ENCODE data around the gene PLXNA2. TPM values are rescaled to one million over a fixed set of nuclear protein-coding genes. Genes with fewer than 3 reads are reported as not detected.

The PLXNA2 gene
- total and polyA plus RNA-seq, 2 donors (not counting 1 experiment from before 2014, with no cell fraction given): 0.31 to 1.2 TPM

DNA sequence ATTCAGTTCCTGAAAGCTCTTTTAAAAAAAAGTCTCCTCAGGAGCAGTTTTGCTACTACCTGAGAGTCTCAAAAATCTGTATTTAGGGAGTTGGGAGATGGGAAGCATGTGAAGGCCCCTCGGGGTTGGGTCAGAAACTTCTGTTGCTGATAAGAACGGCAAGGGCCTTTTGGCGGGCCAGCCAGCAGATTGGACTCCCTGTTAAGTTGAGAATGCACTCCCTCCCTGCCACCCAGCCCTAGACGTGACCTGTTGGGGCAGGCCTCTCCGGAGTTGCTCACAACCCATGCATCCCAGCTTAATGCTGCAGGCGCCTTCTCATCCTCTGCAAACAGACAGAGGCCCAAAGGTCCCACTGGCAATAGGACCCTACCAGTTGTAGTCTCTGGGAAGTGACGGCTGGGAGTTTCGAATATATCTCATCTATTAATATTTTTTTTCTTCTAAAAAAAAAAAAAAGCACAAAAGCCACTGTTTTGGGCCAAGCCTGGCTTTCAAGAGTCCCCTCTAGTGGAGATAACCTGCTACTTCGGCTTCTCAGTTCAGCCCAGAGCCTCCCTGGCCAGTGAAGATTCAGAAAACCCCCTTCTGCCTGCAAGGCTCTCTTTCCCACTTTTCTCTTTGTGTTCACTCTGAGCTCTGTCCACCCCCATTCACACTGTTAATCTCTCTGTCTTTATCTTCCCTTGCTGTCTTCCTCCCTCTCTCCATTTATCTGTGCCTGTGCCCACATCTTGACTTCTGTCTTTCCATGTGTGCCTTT, 5.3 kb downstream of the PLXNA2 start:
- H3K4me3 Mint-ChIP-seq: no peak overlapping the region
- H3K9me3 Mint-ChIP-seq (ENCODE audit: insufficient read depth): no peaks in the 10 kb centered on the region
- Histone ChIP-seq H4K20me1 (ENCODE audit: control insufficient read depth, insufficient read depth, low read length, poor library complexity, severe bottlenecking) (no peaks in the 10 kb centered on the region), H3K4me3 (ENCODE audit: control extremely low read depth in 1 of 5, extremely low read depth in 1 of 5, insufficient read depth in 1 of 5, low read depth in 2 of 5, low read length in 4 of 5) (no peak overlapping the region), H3K27me3 (replicated peaks in 1 of 4; ENCODE audit: control extremely low read depth in 1 of 4, control insufficient read depth in 3 of 4, insufficient read depth in 4 of 4, low read length in 3 of 4) (peaks cover 0 to 21% (median 8%) of the 10 kb centered on the region in 4 experiments), H3K79me2 (ENCODE audit: control insufficient read depth, insufficient read depth, low read length) (no peaks in the 10 kb centered on the region), H2AFZ (ENCODE audit: insufficient read depth, low read depth, low read length, poor library complexity, severe bottlenecking) (no peak overlapping the region), H3K9me3 (ENCODE audit: control extremely low read depth in 1 of 3, control insufficient read depth in 2 of 3, insufficient read depth in 1 of 3, low read length in 2 of 3) (no peaks in the 10 kb centered on the region), H3K27ac (ENCODE audit: low read length in 2 of 2) (no peak overlapping the region), H3K4me1 (ENCODE audit: control insufficient read depth in 2 of 2, insufficient read depth in 2 of 2, low read length in 2 of 2) (peaks cover 17 to 18% of the 10 kb centered on the region in 2 donors), H3K4me2 (replicated peaks; ENCODE audit: low read depth, low read length, poor library complexity, severe bottlenecking) (no peak overlapping the region), H3K9ac (ENCODE audit: low read length) (no peak overlapping the region), H3K36me3 (replicated peaks in 1 of 2; ENCODE audit: control extremely low read depth in 1 of 2, control insufficient read depth in 1 of 2, extremely low read depth in 1 of 2, insufficient read depth in 2 of 2, low read length in 1 of 2) (no peaks in the 10 kb centered on the region)
- CTCF ChIA-PET: interaction anchor here (0.9 to 2.8 kb wide), 3 partner anchors 8 to 31 kb away, joined by 3 to 15 read pairs (median 4); no protein-coding TSS in a partner anchor
- intact Hi-C loops (cut with micrococcal nuclease): no loop called here
- WGBS (ENCODE audit: insufficient coverage): 57% methylated on average over 3 of the region's 9 CpGs
- peaks cover 26% of the 10 kb centered on the region for H3K27me3 Mint-ChIP-seq
- POLR2A ChIA-PET: no interaction called here
- no peak for TF ChIP-seq EZH2 (IDR thresholded peaks at IDR 0.05; ENCODE audit: borderline replicate concordance, insufficient read depth, low read depth, low read length, poor library complexity, severe bottlenecking)
- TF ChIP-seq, protein P1, sequence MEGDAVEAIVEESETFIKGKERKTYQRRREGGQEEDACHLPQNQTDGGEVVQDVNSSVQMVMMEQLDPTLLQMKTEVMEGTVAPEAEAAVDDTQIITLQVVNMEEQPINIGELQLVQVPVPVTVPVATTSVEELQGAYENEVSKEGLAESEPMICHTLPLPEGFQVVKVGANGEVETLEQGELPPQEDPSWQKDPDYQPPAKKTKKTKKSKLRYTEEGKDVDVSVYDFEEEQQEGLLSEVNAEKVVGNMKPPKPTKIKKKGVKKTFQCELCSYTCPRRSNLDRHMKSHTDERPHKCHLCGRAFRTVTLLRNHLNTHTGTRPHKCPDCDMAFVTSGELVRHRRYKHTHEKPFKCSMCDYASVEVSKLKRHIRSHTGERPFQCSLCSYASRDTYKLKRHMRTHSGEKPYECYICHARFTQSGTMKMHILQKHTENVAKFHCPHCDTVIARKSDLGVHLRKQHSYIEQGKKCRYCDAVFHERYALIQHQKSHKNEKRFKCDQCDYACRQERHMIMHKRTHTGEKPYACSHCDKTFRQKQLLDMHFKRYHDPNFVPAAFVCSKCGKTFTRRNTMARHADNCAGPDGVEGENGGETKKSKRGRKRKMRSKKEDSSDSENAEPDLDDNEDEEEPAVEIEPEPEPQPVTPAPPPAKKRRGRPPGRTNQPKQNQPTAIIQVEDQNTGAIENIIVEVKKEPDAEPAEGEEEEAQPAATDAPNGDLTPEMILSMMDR (IDR thresholded peaks at IDR 0.05): peak; percentile 73
- peak; percentile 38 for DNase-seq
- no peak for ATAC-seq (ENCODE audit: low read depth)
- peaks cover 14% of the 10 kb centered on the region for H3K4me1 Mint-ChIP-seq
- no peak overlapping the region for H3K27ac Mint-ChIP-seq

DNA sequence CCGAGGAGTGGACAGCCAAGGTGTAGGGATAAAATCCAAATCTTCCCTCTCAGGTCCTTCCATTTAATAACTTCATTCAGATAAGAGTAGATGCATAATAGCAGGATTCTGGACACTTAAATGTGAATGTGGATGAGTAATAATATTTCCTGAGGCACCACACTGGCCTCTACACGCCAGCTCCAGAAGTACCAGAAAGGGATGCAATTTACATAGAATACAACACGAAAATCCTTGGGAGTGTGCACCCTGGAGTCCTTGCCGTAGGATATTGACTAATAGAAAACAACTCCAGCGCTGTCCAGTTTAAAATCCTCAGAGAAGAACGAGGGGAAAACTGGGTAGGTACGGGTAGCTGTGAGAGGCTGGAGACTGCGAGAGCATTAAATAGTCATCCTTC, 6.9 kb downstream of the PLXNA2 start:
- no peak overlapping the region for H3K27ac Mint-ChIP-seq
- 100% methylated on average over 1 of the region's 8 CpGs for WGBS (ENCODE audit: insufficient coverage)
- Histone ChIP-seq H3K4me2 (replicated peaks; ENCODE audit: low read depth, low read length, poor library complexity, severe bottlenecking) (no peak overlapping the region), H4K20me1 (ENCODE audit: control insufficient read depth, insufficient read depth, low read length, poor library complexity, severe bottlenecking) (no peaks in the 10 kb centered on the region), H3K27ac (ENCODE audit: low read length in 2 of 2) (no peak overlapping the region), H3K4me1 (ENCODE audit: control insufficient read depth in 2 of 2, insufficient read depth in 2 of 2, low read length in 2 of 2) (peaks cover 13% of the 10 kb centered on the region in 2 donors), H3K79me2 (ENCODE audit: control insufficient read depth, insufficient read depth, low read length) (no peaks in the 10 kb centered on the region), H3K9ac (ENCODE audit: low read length) (no peak overlapping the region), H3K9me3 (ENCODE audit: control extremely low read depth in 1 of 3, control insufficient read depth in 2 of 3, insufficient read depth in 1 of 3, low read length in 2 of 3) (no peaks in the 10 kb centered on the region), H3K27me3 (replicated peaks in 1 of 4; ENCODE audit: control extremely low read depth in 1 of 4, control insufficient read depth in 3 of 4, insufficient read depth in 4 of 4, low read length in 3 of 4) (peaks cover 0 to 10% (median 2%) of the 10 kb centered on the region in 4 experiments), H3K36me3 (replicated peaks in 1 of 2; ENCODE audit: control extremely low read depth in 1 of 2, control insufficient read depth in 1 of 2, extremely low read depth in 1 of 2, insufficient read depth in 2 of 2, low read length in 1 of 2) (no peaks in the 10 kb centered on the region), H2AFZ (ENCODE audit: insufficient read depth, low read depth, low read length, poor library complexity, severe bottlenecking) (no peak overlapping the region), H3K4me3 (ENCODE audit: control extremely low read depth in 1 of 5, extremely low read depth in 1 of 5, insufficient read depth in 1 of 5, low read depth in 2 of 5, low read length in 4 of 5) (no peak overlapping the region)
- H3K9me3 Mint-ChIP-seq (ENCODE audit: insufficient read depth): no peaks in the 10 kb centered on the region
- peaks cover 30% of the 10 kb centered on the region for H3K27me3 Mint-ChIP-seq
- no peak for ATAC-seq (ENCODE audit: low read depth)
- ChIA-PET CTCF (interaction anchor here (1.4 to 2.8 kb wide), 2 partner anchors 9 to 145 kb away, joined by 3 to 15 read pairs; no protein-coding TSS in a partner anchor), POLR2A (no interaction called here)
- TF ChIP-seq, protein P1 (IDR thresholded peaks at IDR 0.05): no peak
- TF ChIP-seq EZH2 (IDR thresholded peaks at IDR 0.05; ENCODE audit: borderline replicate concordance, insufficient read depth, low read depth, low read length, poor library complexity, severe bottlenecking): no peak
- H3K4me1 Mint-ChIP-seq: peaks cover 13% of the 10 kb centered on the region
- no peak overlapping the region for H3K4me3 Mint-ChIP-seq
- intact Hi-C loops (cut with micrococcal nuclease): no loop called here
- DNase-seq: no peak
